Fibroblast of skin of left quadriceps (primary cell): ENCODE data around the gene GAL3ST3.

Experiments
- DNase-seq, 2 experiments: peaks; one replicate each; pipeline ENCODE4 v3.0.0-alpha.2; 2013; ENCODE audit warnings: low read depth in 2 of 2

Gene GAL3ST3

DNA sequence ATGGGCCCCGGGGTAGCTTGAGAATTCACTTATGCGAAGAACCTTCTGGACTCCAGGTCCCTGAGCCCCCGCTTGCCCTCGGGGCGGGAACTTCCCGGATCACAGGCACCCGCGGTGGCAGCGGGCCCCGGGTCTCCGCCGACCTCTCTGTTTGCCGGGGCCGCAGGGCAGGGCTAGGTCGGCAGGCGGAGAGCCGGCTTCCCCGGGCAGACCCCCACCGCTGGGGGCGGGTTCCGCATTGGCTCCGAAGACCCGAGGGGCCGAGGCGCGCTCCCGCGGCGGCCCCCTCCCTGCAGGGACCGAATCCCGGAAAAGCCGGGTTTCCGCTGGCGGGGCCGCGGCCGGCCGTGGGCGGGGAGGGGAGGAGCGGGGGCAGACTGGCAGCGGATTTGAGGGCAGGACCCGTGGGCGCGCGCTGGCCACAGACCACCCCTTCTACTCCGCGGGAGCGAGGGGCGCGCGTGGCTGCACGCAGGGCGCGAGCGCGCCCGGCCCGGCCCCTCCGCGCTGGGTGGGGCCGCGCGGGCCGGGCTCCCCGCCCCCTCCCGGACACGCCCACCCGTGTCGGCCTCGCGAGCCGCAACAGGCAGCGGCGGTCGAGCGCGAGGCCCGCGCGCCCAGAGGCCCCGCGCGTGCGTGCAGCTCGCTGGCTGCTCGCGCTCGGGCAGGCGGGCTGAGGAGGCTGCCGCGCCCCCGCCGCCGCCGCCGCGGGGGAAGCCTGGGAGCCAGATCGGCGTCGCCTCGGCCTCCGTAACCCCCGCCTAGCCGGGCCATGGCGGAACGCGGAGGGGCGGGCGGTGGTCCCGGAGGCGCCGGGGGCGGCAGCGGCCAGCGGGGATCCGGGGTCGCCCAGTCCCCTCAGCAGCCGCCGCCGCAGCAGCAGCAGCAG lies 21.0 kb upstream of the GAL3ST3 start, which contains the start of gene PACS1:
PACS1 (plus strand) TSS at position 558 of the 889 bp plus-strand sequence; CDS start at position 773, 215 bp downstream.
- DNase-seq: peak; percentile 43 to 50

DNA sequence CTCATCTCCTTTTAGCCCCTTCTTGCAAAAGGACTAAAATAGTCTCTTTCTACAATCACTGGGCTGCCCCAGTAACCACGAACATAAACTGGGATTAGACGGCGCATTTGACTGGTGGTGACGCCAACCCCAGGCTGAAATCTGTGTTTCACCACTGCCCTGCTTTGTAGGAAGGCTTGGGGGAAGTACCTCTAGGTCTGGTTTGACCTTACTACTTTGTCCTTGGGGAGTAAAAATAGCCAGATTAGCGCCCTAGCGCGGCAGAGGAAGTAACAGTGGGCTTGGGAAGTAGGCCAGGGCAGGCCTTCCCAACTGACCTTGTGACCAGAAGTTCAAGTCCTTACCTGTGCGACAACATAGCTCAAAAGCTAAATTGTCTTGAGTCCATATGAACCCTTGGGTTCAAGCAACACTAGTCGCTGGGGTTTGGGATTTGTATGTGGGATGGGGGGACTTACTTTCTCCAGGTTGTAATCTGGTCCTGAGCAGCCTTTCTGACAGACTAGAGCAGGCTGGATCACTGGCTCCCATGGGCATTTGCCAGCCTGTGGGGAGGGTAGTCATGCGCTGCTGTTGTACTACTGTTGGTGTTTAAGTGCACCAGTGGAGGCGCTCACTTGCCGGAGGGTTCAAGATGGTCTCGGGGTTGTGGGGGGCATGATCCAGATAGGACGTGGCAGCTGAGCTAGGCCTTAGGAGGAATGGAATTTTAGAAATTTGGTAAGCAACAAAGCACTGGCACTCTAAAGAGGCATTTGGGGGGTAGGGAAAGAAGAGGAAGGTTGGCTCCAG lies 20.2 kb upstream of the GAL3ST3 start:
- peak; percentile 30 to 39 for DNase-seq

DNA sequence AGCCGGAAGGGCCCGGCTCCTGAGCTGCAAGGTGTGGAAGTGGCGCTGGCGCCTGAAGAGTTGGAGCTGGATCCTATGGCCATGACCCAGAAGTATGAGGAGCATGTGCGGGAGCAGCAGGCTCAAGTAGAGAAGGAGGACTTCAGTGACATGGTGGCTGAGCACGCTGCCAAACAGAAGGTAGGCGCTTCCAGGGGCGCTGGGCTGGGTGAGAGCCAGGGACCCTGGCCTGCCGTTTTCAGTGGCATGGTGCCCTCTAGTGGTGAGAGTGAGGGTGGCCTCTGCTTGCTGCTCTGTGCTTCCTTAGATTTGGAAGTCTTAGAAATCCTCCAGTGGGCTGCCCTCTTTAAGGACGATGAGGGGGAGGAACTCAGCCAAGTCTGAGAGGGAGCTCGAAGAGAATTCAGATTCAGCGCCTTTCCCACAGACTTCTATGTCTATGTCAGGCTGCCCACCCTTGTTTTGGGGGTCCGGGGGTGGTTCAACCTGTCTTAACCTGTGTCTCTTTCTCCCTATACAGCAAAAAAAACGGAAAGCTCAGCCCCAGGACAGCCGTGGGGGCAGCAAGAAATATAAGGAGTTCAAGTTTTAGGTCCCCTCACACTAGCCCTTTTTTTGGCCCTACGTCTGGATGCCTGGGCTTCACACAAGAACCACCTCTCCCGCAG lies 19.3 kb upstream of the GAL3ST3 start:
- DNase-seq: peak; percentile 28 to 34

- no peak for DNase-seq
Measured at GRCh38 chr11:66067640-66068039, 18.7 kb upstream of the GAL3ST3 start.

DNA sequence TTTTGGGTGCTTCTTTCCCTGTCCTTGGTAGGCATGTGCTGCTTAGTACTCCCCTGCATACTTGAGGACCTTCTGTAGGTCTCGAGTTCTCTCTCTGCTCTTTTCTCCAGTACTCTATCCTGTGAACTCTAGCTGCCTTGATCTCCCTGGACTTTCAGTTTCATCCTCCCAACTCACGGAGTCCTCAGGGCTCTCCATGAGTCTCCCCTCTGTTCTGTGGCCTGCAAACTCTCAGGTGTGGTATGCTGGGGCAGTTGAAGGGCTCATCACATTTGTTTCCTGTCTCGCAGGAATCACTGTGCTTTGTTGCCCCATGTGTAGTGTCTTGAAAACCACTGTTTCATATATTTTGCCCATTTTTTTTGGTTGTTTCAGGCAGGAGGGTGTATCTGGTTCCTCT lies 17.8 kb upstream of the GAL3ST3 start:
- DNase-seq: no peak

- no peak for DNase-seq
Measured at GRCh38 chr11:66064571-66064970, 15.6 kb upstream of the GAL3ST3 start.

DNA sequence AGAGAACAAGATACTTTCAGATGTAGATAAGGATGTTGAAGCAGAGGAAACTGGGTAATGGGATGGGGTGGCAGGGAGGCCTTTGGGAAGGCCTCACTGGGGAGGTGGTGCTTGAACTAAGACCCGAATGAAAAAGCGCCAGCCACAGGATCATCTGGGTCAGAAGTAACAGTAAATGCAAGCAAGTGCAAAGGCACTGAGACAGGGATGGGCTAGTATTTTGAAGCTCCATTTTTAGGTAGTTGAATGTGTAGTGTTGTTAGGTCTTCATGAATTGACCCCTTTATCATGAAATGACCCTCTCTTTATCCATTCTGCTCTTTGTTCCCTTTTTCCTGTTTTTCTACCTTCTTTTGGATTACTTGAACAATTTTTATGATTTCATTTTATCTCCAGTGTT lies 14.9 kb upstream of the GAL3ST3 start:
- no peak for DNase-seq

- DNase-seq: no peak
Measured at GRCh38 chr11:66062408-66062807, 13.4 kb upstream of the GAL3ST3 start.

DNA sequence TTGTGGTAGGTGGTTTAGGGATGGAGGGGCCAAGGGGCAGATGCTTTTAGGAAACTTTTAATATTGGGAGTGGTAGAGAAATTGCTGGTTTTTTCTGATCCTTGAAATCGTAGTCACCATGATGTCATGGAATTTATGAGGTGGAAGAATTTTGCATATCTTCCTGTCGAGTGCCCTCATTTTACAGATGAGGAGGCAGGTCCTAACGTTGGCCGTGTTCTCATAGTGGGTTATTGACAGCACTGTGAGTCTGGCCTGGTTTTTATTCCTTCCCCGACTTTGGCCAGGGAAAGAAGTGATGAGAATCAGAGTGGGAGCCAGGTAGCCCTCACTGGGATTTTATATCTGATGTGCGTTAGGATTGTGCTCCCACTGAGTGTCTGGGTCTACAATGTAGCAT lies 12.3 kb upstream of the GAL3ST3 start:
- DNase-seq: no peak

DNA sequence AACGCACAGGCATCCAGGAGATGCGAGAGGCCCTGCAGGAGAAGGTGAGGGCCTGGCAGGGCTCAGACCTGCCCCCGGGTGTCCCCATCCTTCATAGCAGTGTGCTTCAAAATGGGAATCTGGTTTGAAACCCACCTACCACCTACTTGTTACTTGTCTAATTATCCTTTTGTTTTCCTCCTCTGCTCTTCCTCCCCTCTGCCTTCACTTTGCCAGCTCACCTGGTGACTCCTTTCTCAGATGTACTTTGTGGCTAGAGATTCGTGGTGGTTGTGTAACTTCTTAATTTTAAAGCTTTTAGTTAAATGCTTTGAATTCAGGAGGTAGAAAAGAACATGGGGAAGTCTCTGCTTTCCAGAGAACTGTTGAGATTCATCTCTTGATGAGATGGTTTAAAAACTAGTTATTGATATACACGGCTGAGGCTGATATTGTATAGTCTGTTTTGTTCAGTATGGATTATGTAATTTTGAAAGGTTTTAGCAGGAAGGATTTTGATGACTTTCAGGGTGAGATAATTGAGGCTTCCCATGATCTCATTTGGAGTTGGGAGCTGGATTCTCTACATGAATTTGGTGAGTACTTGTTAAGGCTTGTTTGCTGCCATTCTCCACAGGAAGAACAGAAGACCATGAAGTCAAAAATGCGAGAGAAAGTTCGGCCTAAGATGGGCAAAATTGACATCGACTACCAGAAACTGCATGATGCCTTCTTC lies 11.2 kb upstream of the GAL3ST3 start:
- no peak for DNase-seq

DNA sequence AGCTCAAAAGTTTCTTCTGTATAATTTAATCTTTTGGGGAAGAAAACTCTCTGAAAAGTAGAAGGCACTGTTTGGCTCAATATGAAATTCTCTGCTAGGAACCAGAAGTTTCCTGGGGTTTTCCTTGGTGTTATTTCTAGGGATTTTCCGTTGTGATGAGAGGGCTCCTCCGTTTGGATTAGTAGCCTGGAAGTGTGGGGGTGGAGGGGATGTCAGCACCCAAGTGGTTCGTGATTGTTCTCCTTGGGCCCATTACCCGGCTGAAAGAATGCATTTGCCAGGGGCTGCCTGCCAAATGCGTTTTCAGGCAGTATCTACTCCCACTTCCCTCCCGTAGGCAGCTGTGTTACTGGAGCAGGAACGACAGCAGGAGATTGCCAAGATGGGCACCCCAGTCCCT lies 7.5 kb upstream of the GAL3ST3 start:
- DNase-seq: no peak

- no peak for DNase-seq
Measured at GRCh38 chr11:66055021-66055420, 6.1 kb upstream of the GAL3ST3 start.

DNA sequence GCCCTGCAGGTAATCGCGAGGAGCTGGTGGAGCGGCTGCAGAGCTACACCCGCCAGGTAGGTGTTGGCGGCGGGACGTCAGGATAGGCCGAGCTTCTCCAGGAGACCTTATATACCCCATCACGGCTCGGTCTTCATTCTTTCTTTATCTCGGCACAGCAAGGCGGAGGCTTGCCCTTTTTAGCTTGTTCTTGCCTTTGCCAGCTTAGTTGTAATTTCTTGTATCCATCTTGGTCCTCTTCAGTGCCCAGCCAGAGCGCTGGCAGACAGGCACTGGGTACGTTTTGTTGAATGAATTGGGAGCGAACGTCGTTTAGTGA lies 3.7 kb upstream of the GAL3ST3 start:
- DNase-seq: no peak

- DNase-seq: peak; percentile 96
Measured at GRCh38 chr11:66051766-66052663, 3.1 kb upstream of the GAL3ST3 start, which contains the start of gene SF3B2. Gene SF3B2 (plus strand): TSS chr11:66052364. CDS start chr11:66052385, 21 bp downstream.

- DNase-seq: no peak
Measured at GRCh38 chr11:66051371-66051765, 2.4 kb upstream of the GAL3ST3 start.

- DNase-seq: no peak
Measured at GRCh38 chr11:66050581-66051231, 1.7 kb upstream of the GAL3ST3 start.

DNA sequence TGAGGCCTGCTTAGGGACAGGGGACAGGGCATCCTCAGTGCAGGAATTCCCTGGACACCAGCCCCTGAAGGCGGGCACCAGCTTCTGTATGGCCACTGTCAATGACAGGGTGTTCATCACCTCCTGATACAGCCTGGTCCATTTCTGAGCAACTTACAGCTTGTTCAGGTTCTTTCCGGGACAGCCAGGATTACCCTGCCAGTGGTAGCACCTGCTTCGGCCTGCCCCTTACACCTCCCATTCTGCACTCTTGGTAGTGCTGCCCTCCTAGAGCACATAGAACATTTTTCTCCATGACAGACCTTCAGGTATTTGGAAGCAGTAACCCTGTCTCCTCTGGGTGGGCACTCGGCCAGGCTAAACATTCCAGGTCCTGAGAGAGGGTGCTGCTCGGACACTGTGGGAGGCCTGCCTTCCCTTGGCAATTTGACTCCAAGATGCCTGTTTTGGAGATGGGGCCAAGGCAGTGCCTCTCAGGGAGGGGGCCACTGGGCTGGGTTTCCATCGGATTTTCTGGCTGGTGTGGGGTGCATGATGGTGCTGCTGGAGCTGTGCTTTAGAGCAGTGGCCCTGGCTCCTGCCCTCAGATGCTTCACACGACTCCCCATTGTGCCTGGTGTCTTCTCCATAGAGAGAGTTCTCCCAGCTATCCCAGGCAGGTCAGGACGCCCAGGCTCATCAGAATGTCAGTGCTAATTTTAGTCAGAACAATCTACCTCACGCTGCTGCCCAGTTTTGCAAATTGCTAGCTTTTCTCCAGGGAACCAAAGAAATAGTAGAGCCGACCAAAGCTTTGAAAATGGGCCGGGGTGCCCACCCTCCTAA lies 1.2 kb downstream of the GAL3ST3 start:
- DNase-seq: no peak

GRCh38 chr11:66046901-66047300 lies 2.1 kb downstream of the GAL3ST3 start:
- no peak for DNase-seq

DNA sequence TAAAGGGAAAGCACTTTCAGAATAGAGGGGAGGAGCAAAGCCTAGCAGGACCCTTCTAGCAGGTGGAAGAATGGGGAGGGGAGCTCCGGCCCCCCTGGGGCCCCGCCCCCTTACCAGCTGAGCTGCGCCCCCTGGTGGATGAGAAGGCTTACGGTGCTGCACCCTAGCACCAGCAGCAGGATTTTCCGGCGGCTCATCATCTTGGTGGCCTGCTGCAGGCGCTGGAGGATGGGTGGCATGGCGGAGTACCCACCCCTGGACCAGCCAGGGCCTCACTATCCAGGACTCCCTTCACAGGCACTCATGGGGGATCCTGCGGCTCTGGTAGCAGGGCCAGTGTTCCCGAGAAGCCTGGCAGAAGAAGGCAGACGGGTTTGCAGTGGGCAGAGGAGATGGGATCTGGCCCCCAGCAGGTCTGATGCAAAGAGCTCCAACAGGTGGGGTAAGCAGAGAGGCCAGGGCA lies 3.8 kb downstream of the GAL3ST3 start:
- peak in 1 of 2 experiments; percentile 30 for DNase-seq
